HG02885 (cell line): ENCODE measurements around the gene NAT9.

Source experiments
- ATAC-seq: cut with Tn5 transposase; IDR thresholded peaks from one replicate; pipeline ENCODE4 v1.9.1; 2021; ENCODE audit warnings: mild to moderate bottlenecking; ENCODE audit not compliant: unreplicated experiment, poor library complexity

Gene NAT9

DNA sequence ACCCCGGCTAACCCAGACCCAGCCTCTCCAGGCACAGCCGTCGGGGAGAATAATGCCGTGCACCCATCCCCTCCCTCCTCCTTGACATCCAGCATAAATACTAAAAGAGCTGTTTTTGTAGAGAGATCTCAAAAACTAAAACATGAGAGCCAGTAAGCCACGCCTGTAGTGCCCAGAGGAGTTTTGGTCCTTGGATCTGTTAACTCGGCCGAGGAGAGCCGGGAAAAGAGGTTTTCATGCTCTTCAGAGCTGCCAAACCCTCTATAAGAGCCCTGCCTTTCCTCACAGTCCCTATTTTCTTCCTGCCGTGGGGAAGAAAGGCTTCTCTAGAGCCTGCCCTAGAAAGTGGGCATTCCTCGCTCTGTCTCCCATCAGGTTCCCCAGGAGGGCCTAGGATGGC is 30.2 kb upstream of the NAT9 start:
- no peak for ATAC-seq

DNA sequence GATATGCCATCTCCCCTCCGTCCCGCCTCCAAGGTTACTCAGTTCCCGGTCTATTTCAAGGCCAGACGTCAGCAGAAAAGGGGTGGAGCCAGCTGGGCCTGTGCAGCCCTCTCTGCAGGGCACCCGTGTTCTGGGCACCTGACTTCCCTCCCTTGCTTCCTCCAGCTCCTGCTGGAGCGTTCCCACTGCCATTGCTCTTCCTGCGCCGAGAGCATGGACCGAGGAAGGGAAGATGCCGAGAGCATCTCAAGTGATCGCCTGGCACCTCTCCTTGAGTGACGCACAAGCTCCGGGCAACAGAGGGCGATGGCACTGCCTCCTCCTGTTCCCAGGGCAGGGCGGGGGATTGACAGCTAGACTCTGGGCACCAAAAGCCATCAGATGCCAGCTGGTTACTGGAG is 29.4 kb upstream of the NAT9 start:
- ATAC-seq, result no peak

DNA sequence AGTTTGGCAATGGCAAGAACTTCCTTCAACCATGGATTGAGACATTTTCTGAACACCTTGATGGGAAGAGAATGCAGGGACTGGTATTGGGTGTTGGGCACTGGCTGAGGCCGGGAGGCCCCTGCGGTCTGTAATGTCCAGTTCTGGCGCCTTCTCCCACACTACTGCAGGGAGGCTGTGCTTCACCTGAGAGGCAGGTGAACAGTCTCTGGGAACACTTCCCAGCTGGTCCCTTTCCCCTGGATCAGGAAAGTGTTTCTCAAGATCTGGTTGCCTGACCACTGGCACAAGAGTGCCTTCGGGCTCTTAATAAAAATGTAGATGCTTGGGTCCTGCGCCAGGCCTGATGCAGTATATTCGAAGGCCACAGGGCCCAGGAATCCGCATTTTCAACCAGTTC is 28.5 kb upstream of the NAT9 start:
- ATAC-seq, result no peak

DNA sequence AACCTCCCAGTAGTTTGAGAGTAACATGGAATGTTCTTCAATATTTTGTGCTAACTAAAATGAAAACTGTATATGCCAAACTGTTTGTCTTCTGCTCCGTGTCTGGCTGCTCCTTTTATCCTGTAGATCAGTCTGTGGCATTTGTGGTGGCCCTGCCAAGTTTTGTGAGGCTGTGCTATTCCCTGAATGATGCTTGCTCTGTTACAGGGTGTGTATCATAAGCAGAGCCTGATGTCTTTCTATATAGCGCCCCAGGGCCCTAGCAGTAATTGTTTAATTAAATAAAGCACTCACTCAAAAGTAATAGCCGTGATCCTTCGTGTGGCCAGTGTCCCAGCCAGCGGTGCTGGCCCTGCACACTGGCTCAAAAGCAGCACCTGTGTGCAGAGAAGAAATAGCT is 27.8 kb upstream of the NAT9 start:
- ATAC-seq, result no peak

DNA sequence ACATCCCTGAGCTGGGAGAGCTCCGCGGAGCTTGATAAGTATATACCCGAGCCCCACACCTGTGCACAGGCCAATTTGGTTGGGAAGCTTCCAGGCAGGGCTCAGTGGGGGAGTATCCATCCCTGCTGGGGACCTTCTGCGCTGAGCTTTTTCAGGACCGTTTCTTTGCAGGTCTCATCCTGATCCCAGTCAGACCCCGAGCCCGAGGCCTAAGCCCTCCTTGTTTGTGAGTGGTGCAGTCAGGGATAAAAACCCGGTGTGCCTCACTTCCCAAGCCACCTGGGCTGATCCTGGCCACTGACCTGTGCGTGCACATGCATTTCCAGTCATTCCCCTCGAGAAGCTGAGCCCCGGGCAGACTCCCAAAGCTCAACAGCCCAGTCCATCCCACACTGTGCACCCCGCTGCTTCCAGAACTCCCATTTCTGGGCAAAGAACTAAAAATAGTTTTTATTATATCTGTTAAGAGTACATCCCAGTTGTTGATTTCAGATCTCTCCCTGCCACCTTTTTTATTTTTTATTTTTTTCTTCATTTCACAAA is 27.3 kb upstream of the NAT9 start:
- no peak for ATAC-seq

DNA sequence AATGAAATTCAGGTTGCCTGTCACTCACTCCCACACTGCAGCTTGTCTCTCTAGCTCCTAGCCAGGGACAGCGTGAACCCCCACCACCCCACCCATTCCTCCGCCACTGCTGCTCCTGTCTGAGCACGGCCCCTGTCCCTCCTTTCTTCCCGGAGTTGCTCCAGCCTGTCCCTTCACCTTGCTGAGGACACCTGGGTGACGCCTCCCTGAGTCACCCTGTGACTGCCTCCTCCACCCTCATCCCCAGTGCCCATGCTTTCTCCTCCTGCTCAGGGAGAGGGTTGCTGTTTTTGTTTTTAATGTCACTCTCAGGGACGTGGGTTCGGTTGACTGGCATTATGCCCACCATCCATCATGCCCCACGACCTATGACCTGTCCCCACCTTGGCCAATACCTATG is 25.8 kb upstream of the NAT9 start:
- ATAC-seq, result no peak

DNA sequence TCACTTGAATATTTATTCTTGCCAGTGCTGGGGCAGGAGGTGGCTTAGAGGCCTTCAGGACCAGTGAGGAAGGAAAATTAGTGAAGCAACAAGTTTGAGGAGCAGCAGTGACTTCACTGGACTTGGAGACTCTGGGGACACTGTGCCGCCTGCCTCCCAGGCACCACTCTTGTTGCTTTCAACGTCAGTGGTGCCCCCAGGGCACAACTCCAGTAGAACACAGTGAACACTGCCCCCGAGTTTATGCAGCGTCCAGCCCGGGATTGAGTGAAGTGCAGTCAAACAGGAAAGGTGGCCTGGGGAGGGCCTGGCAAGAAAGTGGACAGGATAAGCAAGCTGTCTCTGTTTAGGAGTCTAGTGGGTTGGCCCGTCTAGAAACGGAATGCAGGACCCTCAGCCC is 24.4 kb upstream of the NAT9 start:
- ATAC-seq, result no peak

DNA sequence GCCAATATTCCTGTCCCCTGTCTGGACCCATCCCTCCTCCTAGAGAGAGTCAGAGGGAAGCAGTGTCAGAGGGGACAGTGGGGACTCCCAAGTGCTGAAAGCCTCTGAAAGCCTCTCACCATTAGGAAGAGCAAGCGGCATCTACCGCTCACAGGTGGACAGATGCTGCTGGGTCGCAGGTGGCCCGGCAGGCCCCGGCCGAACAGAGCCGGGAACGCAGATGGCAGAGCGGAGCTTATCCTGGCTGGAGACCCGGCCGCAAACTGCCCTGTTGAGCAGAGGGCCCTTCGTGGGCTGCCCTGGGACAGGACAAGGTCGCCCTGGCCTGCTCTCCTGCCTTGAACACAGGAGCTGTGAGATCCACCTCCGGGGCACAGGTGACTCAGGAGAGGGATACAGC is 23.0 kb upstream of the NAT9 start:
- ATAC-seq, result no peak

DNA sequence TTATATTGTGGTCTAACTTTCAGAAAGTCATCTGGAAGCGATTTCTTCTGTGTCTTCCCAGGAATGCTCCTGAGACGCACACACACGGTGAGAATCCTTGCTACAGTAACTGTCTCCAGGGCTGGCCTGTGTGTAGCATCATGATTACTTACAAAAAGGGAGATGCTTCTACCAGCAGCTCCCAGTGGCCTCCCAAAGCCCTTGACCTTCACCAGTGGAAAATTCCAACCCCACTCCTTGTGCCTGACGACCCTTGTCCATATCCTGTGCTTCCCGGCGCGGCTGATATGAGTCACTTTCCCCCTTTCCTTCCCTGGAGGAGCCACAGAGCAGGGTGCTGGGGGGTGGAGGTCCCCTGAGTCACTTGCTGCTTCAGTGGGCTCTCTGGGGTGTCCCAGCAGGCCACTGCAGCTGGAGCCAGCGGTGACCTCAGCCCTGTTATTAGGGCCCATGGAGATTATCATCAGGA is 22.1 kb upstream of the NAT9 start:
- ATAC-seq, result no peak

DNA sequence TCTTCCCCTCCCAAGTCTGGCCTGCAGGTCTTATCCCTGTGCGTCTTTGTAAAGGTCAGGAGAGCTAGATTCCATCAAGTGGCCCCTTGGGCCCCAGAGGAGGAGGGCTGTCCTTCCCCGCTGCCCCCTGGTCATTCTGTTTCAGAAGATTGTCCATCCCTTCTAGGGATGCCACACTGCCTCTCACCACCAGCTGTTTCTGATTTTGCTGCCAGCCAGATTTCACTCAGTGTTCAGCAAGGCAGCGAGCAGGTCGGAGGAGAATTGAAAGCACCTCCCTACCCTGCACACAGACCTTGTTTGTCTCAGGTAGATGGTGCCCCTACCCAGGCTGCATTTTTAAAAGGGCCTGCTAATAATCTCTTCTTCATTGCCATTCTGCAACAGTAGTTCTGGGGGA is 21.7 kb upstream of the NAT9 start:
- ATAC-seq, result no peak

DNA sequence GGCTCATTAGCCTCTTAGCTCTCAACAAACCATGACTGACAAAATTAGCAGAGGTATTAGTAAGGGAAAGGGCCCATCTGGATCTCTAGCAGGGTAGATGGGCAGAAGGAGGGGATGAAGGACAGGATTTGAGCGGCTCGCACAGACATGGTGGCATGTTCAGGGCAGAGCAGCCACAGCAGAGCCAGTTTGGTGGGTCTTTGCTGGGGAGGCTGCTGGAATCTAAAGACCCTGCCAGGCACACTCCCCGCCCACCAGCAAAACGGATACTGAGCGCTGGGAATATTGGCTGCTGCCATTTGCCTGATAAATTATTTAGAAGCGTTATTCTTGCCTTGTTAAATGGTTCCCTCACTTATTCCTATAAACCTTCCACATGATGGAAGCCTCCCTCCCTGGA is 20.7 kb upstream of the NAT9 start:
- no peak for ATAC-seq

DNA sequence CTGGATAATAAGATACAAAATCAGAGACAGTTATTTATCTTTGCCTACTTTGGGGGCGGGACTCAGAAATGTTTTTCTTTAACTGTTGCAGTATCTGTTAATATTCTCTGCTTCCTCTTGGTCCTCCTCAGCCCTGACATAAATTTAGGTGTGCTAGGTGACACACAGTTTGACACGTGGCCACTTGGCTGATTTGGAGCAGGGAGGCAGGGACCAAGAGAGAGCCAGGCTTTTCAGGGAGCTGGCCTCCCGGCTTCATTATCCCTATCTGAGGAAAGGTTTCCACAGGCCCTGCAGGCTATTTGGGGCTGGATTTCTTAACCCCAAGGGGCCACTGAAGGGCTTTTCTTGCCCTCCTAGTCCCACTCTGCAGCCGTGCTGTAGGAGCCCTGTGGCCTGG is 20.1 kb upstream of the NAT9 start:
- ATAC-seq, result no peak

DNA sequence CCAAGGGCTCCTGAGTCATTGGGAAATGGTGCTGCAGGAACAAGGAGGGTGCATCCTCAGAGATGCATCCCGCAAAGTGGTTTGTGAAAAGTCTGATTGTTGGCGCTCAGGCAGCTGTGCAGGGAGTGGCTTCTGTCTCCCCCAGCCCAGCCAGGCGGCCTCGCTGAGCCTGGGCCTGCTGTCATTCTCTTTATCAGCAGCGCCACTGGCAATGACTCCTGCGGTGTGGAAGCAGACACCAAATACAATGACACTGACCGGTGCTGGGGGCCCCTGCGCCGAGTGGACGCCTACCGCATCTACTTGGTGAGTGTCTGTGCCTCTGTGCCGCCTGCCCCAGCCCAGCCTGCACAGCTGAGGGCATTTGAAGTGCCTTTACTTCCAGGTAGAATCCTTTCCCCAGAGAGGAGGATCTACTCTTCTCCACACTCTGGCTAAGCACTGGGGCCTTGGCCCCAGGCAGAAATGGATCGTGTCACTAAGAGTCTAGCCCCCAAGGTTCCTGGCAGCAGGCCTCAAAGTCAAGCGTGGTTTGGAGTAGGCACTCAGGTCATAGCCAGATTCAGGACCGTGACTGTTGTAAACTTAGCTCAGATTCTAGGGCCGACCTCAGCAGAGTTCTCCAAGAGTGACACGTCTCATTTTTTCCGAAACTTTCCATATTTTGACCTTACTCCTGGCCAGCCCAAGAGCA is 19.3 kb upstream of the NAT9 start:
- ATAC-seq, result no peak

DNA sequence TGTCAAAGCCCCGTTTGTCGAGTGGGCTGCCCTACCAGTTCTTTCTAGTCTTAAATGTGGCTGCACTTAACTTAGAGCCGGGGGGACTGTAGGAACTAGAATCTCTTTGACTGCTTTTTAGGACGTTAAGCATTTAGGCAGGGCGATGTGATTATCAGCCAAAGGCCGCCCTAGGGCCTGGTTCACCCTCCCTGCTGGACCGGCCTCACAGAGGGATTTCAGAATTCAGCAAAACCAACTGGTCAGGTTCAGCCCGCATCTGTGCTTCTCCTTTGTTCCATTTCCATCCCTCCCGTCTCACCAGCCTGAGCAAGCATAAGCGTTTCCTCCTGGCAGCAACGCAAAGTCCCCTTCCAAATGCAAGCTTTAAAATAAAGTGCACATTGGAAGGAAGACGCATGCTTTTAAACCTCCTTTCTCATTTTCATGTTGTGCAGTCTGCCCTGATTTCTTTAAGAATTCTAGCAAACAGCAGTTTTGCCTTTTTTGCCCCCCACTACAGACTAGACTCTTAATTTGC is 16.5 kb upstream of the NAT9 start:
- no peak for ATAC-seq

DNA sequence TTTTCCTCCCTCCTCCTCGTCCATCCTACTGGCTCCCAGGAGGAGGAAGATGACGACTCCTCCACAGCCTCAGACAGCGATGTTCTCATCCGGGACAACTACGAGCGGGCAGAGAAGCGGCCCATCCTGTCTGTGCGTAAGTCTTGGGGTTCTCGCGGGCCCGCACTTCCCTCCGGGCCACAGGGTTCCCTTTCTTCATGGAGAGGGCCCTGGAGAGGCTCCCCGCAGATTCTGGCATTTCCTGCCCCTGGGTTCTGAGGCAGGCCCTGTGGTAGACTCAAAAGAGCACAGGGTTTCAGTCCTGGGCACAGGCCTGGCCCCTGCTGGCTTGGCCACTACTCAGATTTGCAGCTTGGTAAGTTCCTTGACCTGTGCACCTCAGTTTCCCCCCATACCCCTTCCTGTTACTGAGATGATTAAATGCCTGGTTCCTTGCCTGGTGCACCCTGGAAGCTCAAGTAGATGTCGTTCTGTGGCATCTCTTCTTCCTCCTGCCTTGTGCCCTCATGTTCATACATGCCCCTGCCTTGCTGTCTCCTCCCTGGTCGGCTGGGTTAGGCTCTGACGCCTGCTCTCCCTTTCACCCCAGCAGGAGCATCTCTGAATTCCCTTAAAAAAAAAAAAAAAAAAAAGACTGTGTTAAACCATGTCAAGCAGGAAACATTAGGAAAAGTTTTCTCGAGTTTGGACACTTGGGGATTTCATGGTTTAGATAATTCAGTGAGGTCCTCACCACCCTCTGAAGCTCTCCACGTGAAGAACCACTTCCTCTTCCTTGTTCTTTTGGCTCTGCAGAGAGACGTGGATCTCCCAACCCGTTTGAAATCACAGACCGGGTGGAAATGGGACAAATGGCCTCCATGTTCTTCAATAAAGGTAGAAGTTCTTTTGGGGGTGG is 14.3 kb upstream of the NAT9 start:
- ATAC-seq, result no peak

DNA sequence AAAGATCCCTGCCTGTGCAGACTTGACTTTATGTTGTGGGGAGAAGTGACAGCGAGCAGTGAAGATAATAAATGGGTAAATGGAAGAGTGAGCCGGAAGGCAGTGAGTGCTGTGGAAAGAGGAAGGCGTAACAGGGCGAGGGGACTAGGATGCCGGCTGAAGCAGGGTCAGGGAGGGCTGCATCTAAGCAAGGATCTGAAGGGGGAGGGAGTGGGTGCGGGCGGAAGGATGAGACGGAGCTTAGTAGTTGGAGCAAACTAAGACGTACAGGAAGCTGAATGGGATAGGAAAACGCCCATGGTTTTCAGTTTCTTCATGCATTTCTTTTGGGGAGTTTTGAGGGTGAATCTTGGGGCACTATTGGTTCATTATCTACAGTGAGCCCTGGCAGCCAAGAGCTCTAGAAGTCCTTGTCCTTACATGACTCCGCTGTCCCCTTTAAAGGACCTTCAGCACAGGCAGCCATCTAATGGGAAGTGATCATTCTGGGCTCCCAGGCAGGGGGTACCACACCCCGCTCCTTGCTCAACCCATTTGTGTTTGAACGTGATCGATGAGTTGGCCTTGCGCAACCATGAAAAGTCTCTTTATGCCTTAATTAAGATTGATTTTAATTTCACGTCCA is 10.4 kb upstream of the NAT9 start:
- ATAC-seq, result no peak

DNA sequence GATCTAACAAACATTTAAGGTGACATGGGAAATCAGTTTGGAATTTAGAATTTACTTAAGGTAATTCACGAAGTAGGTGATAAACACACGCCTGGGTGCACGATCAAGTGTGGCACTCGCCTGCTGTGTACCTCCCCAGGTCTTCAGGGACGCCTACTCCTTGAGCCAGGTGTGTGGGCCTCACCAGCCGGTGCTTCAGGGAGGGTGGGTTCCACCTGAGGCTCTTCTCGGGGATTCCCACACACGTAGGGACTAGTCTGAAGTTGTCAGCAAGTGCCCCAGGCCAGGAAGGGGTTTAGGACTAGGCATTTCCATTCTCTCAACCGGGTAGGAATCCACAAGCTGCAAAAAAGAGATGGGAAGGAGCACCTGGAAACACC is 9.8 kb upstream of the NAT9 start:
- ATAC-seq, result no peak

DNA sequence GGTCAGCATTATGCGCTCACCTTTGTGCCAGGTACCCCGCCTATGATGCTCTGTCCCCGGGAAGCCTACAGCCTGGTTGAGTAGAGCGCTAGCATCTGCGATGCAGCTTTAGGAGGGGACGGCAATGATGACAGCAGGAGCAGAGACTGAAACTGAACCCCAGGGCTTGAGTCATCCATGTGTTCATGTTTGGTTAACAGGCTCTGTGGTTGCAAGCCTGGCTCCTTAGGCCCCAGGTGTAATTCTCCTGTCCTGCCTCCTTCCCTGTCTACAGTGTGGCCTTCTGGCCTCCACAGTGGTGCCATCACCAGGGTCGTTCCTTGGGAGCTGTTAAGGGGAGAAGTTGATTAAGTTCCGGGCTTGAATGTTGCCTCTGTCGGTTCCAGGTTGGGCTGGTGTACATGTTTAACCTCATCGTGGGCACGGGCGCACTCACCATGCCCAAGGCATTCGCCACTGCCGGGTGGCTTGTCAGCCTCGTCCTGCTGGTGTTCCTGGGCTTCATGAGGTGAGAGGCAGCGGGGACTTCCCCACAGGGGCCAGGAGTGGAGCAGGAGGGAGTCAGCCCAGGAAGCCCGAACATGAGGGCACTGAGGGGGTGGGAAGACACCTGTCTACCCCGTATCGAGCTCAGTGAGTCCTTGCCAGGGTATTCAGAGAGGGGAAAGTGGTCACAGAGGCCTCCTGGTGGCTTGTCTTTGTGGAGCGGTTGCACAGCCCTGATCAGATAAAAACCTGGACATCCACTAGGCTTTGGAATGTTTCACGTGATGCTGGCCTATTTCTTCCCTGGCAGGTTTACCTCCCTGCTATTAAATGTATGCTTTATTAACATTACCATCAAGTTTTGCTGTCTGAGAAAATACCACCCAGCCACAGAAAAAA is 9.2 kb upstream of the NAT9 start:
- no peak for ATAC-seq

DNA sequence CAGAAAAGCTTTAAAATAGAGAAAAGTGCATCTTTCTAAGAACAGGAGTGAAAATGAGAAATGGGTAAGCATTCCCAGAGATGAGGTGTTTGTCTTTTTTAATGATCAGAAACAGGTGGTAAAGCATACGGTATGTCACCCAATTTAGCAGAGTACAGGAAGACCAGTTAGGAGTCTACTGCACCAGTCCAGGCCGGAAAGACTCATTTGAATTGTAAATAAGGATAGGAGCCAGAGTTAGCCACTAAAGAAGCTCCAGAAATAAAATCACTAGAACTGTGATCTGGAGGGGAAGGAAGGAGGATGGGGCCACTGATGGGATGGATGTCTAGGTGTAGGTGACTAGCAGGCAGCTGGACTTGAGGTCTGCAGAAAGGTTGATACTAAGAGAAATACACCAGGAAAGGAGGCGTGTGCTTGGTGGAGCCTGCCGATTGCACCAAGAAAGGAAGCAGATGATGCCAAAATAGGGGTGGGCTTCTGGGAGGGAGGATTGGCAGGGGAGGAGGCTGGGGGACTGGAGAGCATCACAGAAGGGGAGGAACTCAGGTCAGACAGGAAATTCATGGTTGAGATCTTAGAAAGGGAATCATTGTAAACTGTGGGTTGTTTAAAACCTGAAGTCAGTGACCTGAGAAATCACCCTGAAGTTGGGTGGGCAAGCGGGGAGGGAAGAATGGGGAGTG is 8.1 kb upstream of the NAT9 start:
- ATAC-seq, result no peak
